Stomach (tissue), 4 donors: ENCODE data around the gene PLD2.

Source experiments
- EP300 ChIP-seq: sonication (generic); formaldehyde crosslinking; IDR thresholded peaks from one replicate; pipeline ENCODE4 v1.6.1; 2017; ENCODE audit warnings: antibody characterized with exemption
- POLR2A ChIP-seq, 4 donors: fragments of 450-650 bp; IDR thresholded peaks; one replicate each; pipeline ENCODE4 v1.6.1; 2016; ENCODE audit warnings: antibody characterized with exemption in 4 of 4, control low read depth in 2 of 4, mild to moderate bottlenecking in 1 of 4, moderate library complexity in 1 of 4
- POLR2AphosphoS5 ChIP-seq, 3 donors: sonication (generic); formaldehyde crosslinking; IDR thresholded peaks; one replicate each; pipeline ENCODE4 v1.6.1; 2016; ENCODE audit warnings: antibody characterized with exemption in 3 of 3
- TF ChIP-seq, protein P1 (sequence below), 7 experiments: fragments of 450-650 bp in 4 of 7; fragments of 200-600 bp in 3 of 7; sonication (generic) in 3 of 7; IDR thresholded peaks; one replicate each; pipeline ENCODE4 v1.5.1; 2016 to 2019; ENCODE audit warnings: antibody characterized with exemption in 7 of 7, control low read depth in 2 of 7, mild to moderate bottlenecking in 1 of 7

DNA sequence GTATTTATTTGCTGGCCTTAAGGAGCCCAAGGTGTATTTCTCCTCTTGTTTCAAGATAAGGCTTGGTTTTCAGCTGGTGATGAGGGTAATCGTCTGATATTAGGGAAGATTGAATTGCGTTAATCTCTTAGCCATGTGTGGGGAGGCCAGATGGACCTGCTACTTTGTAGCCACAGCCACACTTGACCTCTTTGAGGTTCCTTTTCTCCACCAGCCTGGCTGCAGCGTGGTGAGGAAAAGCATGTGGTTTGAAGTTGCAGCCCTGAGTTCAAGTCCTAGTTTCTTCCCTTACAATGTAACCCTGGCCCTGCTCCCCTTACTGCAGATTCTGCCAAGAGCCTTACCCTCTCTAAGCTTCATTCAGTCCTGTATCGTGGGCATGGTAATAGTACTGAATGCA, 29.3 kb downstream of the PLD2 start:
- TF ChIP-seq, protein P1, sequence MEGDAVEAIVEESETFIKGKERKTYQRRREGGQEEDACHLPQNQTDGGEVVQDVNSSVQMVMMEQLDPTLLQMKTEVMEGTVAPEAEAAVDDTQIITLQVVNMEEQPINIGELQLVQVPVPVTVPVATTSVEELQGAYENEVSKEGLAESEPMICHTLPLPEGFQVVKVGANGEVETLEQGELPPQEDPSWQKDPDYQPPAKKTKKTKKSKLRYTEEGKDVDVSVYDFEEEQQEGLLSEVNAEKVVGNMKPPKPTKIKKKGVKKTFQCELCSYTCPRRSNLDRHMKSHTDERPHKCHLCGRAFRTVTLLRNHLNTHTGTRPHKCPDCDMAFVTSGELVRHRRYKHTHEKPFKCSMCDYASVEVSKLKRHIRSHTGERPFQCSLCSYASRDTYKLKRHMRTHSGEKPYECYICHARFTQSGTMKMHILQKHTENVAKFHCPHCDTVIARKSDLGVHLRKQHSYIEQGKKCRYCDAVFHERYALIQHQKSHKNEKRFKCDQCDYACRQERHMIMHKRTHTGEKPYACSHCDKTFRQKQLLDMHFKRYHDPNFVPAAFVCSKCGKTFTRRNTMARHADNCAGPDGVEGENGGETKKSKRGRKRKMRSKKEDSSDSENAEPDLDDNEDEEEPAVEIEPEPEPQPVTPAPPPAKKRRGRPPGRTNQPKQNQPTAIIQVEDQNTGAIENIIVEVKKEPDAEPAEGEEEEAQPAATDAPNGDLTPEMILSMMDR (IDR thresholded peaks at IDR 0.05) = no peak
- TF ChIP-seq POLR2A (IDR thresholded peaks at IDR 0.05) (no peak), EP300 (no peak), POLR2AphosphoS5 (IDR thresholded peaks at IDR 0.05) (no peak)
